IMR-90 (cell line): ENCODE measurements around the gene SYT8. TPM values are rescaled to one million over a fixed set of nuclear protein-coding genes. Genes with fewer than 3 reads are reported as not detected.
A peak's percentile ranks its signal among the peaks of the same experiment; 100 is the strongest.

Experiments used
- ATAC-seq: fragments of 200-7000 bp; cut with Tn5 transposase; 2 replicates; pipeline ENCODE4 v1.9.1; 2020; ENCODE audit warnings: low read depth, mild to moderate bottlenecking, moderate library complexity
- BruUV-seq: library from RNA; stranded (reverse); fragments of 400-500 nt; replicated peaks from 2 replicates; lab custom pipeline; 2021; lab: Mats Ljungman, UMichigan
- CTCF ChIA-PET: fragments of 300-600 bp; formaldehyde crosslinking; extraction: SDS; loops from one replicate; lab custom pipeline; 2021; ENCODE audit warnings: antibody characterized with exemption; lab: Yijun Ruan, JAX
- POLR2A ChIA-PET: fragments of 300-600 bp; sonication (Branson Sonifier 250); formaldehyde crosslinking; loops from one replicate; lab custom pipeline; 2022; ENCODE audit warnings: antibody characterized with exemption; ENCODE audit not compliant: unreplicated experiment; lab: Charles Lee
- DNase-seq: peaks from one replicate; pipeline ENCODE4 v3.0.0; 2013
- H2AFZ ChIP-seq: replicated peaks from 2 replicates; pipeline ENCODE3; 2013; ENCODE audit warnings: low read length, mild to moderate bottlenecking; ENCODE audit not compliant: poor library complexity
- H2AK5ac ChIP-seq: 2 replicates; pipeline ENCODE4 v1.6.1; 2013; ENCODE audit warnings: low read depth, low read length, inconsistent platforms
- H2AK9ac ChIP-seq: replicated peaks from 2 replicates; pipeline ENCODE3; 2013; ENCODE audit warnings: mild to moderate bottlenecking, low read depth, low read length, moderate library complexity; ENCODE audit not compliant: poor library complexity
- H2BK120ac ChIP-seq: 2 replicates; pipeline ENCODE4 v1.6.1; 2013; ENCODE audit warnings: low read depth, low read length, inconsistent platforms
- H2BK15ac ChIP-seq: 3 replicates; pipeline ENCODE4 v1.6.1; 2013; ENCODE audit warnings: low read depth, low read length, inconsistent platforms
- H2BK20ac ChIP-seq: 2 replicates; pipeline ENCODE4 v1.6.1; 2013; ENCODE audit warnings: low read depth, mild to moderate bottlenecking, inconsistent platforms, low read length, moderate library complexity
- H2BK5ac ChIP-seq: 2 replicates; pipeline ENCODE4 v1.6.1; 2013; ENCODE audit warnings: mild to moderate bottlenecking, low read depth, low read length, inconsistent platforms; ENCODE audit not compliant: poor library complexity, severe bottlenecking
- H3K14ac ChIP-seq: replicated peaks from 2 replicates; pipeline ENCODE4 v1.6.1; 2013; ENCODE audit warnings: low read depth, low read length, inconsistent platforms
- H3K18ac ChIP-seq: 2 replicates; pipeline ENCODE4 v1.6.1; 2013; ENCODE audit warnings: low read depth, low read length, control low read depth
- H3K23ac ChIP-seq: 2 replicates; pipeline ENCODE4 v1.6.1; 2013; ENCODE audit warnings: low read depth, low read length, inconsistent platforms
- H3K27ac ChIP-seq: 2 replicates; pipeline ENCODE4 v1.5.1; 2013; ENCODE audit warnings: mild to moderate bottlenecking, control low read depth, low read length; ENCODE audit not compliant: insufficient read depth
- H3K27me3 ChIP-seq: 2 replicates; pipeline ENCODE4 v1.6.1; 2013; ENCODE audit warnings: low read length; ENCODE audit not compliant: control insufficient read depth, insufficient read depth
- H3K36me3 ChIP-seq: 2 replicates; pipeline ENCODE4 v1.6.1; 2013; ENCODE audit warnings: low read length, mixed read lengths; ENCODE audit not compliant: control insufficient read depth, insufficient read depth
- H3K4ac ChIP-seq: 2 replicates; pipeline ENCODE4 v1.6.1; 2013; ENCODE audit warnings: low read depth, low read length, inconsistent platforms
- H3K4me1 ChIP-seq: 2 replicates; pipeline ENCODE4 v1.6.1; 2013; ENCODE audit warnings: low read length, mixed read lengths; ENCODE audit not compliant: control insufficient read depth, insufficient read depth
- H3K4me2 ChIP-seq: 2 replicates; pipeline ENCODE4 v1.6.1; 2013; ENCODE audit warnings: low read depth, mild to moderate bottlenecking, control low read depth, low read length, moderate library complexity
- H3K4me3 ChIP-seq: 2 replicates; pipeline ENCODE4 v1.5.1; 2013; ENCODE audit warnings: low read depth, mild to moderate bottlenecking, control low read depth, low read length, moderate library complexity; ENCODE audit not compliant: insufficient read depth
- H3K56ac ChIP-seq: 2 replicates; pipeline ENCODE4 v1.6.1; 2013; ENCODE audit warnings: low read length, inconsistent platforms; ENCODE audit not compliant: insufficient read depth; ENCODE audit errors: extremely low read depth
- H3K79me1 ChIP-seq, 2 experiments: 2 replicates each; pipeline ENCODE4 v1.6.1; 2013; ENCODE audit warnings: low read length in 2 of 2, inconsistent platforms in 1 of 2, low read depth in 1 of 2
- H3K9ac ChIP-seq: 2 replicates; pipeline ENCODE4 v1.6.1; 2013; ENCODE audit warnings: low read depth, low read length, control low read depth
- H3K9me1 ChIP-seq: 2 replicates; pipeline ENCODE4 v1.6.1; 2013; ENCODE audit warnings: low read length, inconsistent platforms; ENCODE audit not compliant: insufficient read depth
- H3K9me3 ChIP-seq: 2 replicates; pipeline ENCODE4 v1.6.1; 2013; ENCODE audit warnings: low read length; ENCODE audit not compliant: control insufficient read depth, insufficient read depth
- H4K20me1 ChIP-seq: 2 replicates; pipeline ENCODE4 v1.6.1; 2013; ENCODE audit warnings: low read length, inconsistent platforms; ENCODE audit not compliant: insufficient read depth
- H4K5ac ChIP-seq: 2 replicates; pipeline ENCODE4 v1.6.1; 2013; ENCODE audit warnings: mild to moderate bottlenecking, low read depth, low read length, control low read depth
- H4K8ac ChIP-seq, 2 experiments: 2 replicates each; pipeline ENCODE4 v1.6.1; 2013; ENCODE audit warnings: low read depth in 2 of 2, low read length in 2 of 2, control low read depth in 1 of 2, inconsistent platforms in 1 of 2
- H4K91ac ChIP-seq: 2 replicates; pipeline ENCODE4 v1.6.1; 2013; ENCODE audit warnings: low read depth, low read length, inconsistent platforms; ENCODE audit not compliant: insufficient read depth
- ELK1 ChIP-seq: fragments of 150-350 bp; IDR thresholded peaks from 2 replicates; pipeline ENCODE4 v1.6.1; 2016; ENCODE audit warnings: low read depth, mild to moderate bottlenecking, low read length, moderate library complexity, borderline replicate concordance
- MAZ ChIP-seq: IDR thresholded peaks from 2 replicates; pipeline ENCODE4 v1.6.1; 2012; ENCODE audit warnings: low read depth, mild to moderate bottlenecking, low read length, improper control_type of control experiment, moderate library complexity, borderline replicate concordance
- MXI1 ChIP-seq: IDR thresholded peaks from 2 replicates; pipeline ENCODE4 v1.6.1; 2012; ENCODE audit warnings: low read depth, mild to moderate bottlenecking, low read length, moderate library complexity, borderline replicate concordance
- RFX5 ChIP-seq: IDR thresholded peaks from 2 replicates; pipeline ENCODE4 v1.8.0; 2012; ENCODE audit warnings: low read depth, mild to moderate bottlenecking, low read length, moderate library complexity
- WGBS, 2 experiments: methylation state at CpG; one replicate each; pipeline versions ENCODE4 v1.1.5 to v1.1.7; 2013; ENCODE audit warnings: missing lambda C conversion rate in 2 of 2; ENCODE audit not compliant: insufficient read length in 1 of 2; ENCODE audit errors: extremely low coverage in 2 of 2; 5-methylcytosine and 5-hydroxymethylcytosine counted together
- dilution Hi-C: fragments of 300-500 bp; cut with HindIII; formaldehyde crosslinking; loops from one replicate; pipeline ENCODE4 v1.14.3; 2018; ENCODE audit warnings: low sequenced_read_pairs; ENCODE audit not compliant: unreplicated experiment
- in situ Hi-C: fragments of 300-500 bp; cut with MboI; formaldehyde crosslinking; loops from 3 replicates; pipeline ENCODE4 v1.14.3; 2019; ENCODE audit warnings: low sequenced_read_pairs, inconsistent platforms, mixed read lengths
- intact Hi-C: fragments of 100-400 bp; cut with micrococcal nuclease; formaldehyde crosslinking; loops from 2 replicates; pipeline ENCODE4 v1.10.0; 2022
- polyA plus RNA-seq, 3 experiments: library from polyadenylated mRNA; depleted of rRNA; stranded (reverse); fragments of >200 nt; gene quantifications; 2 replicates each; pipeline ENCODE4 v1.2.3, GENCODE V29; 2012; ENCODE audit warnings: low replicate concordance in 1 of 3
- total RNA-seq: library from RNA; depleted of rRNA; stranded (reverse); fragments of >200 nt; gene quantifications from 2 replicates; pipeline ENCODE4 v1.2.3, GENCODE V29; 2012

SYT8 gene
- total and polyA plus RNA-seq, 2 of the 4 experiments (the other 2 are of a cell fraction), result not detected

- ChIA-PET CTCF (interaction anchor here (1.1 to 1.6 kb wide), 2 partner anchors 134 to 176 kb away, joined by 3 to 5 read pairs; no protein-coding TSS in a partner anchor), POLR2A (no interaction called here)
- intact Hi-C loops (loop anchor here (5.0 kb wide), 1 partner anchor 176 kb away; no protein-coding TSS in a partner anchor), dilution Hi-C loops (no loop called here), in situ Hi-C loops (no loop called here)
- Histone ChIP-seq H3K14ac (no peak overlapping the region), H3K9me1 (no peaks in the 10 kb centered on the region), H3K79me1 (no peaks in the 10 kb centered on the region), H3K9me3 (no peaks in the 10 kb centered on the region), H2AK9ac (no peak overlapping the region), H3K27ac (no peak overlapping the region), H3K27me3 (peaks cover 11% of the 10 kb centered on the region; the same call in 1 of the 2 replicates), H3K9ac (no peak overlapping the region), H2BK20ac (no peak overlapping the region; the same call in 1 of the 2 replicates), H2BK15ac (no peak overlapping the region), H3K56ac (no peak overlapping the region), H3K4me3 (no peak overlapping the region), H2BK120ac (no peak overlapping the region), H4K5ac (no peak overlapping the region), H4K91ac (no peak overlapping the region), H4K20me1 (no peaks in the 10 kb centered on the region), H3K23ac (no peak overlapping the region), H2AK5ac (0 out of 2 replicates have a peak overlapping the region, but pooled peaks have one; percentile 16), H2AFZ (no peak overlapping the region), H3K4me1 (peaks cover 15% of the 10 kb centered on the region), H3K4me2 (no peak overlapping the region), H4K8ac (no peak overlapping the region), H3K18ac (no peak overlapping the region), H2BK5ac (no peak overlapping the region), H3K36me3 (no peaks in the 10 kb centered on the region), H3K4ac (peak overlapping the region; percentile 18; the same call in 1 of the 2 replicates)
- 44% methylated on average over 6 of the region's 19 CpGs; no CpG with 5 or more reads in 1 of the 2 experiments for WGBS, 2 experiments
- BruUV-seq, result no TSS peak
- ATAC-seq (no peak), DNase-seq (no peak)
- TF ChIP-seq MAZ (no peak), ELK1 (no peak), RFX5 (no peak), MXI1 (no peak)
Measured at GRCh38 chr11:1827931-1828330, 6.9 kb upstream of the SYT8 start.
